Measurements from ENCODE around the gene FBLN1. TPM values are rescaled to one million over a fixed set of nuclear protein-coding genes. Genes with fewer than 3 reads are reported as not detected.

The FBLN1 gene
- total and polyA plus RNA-seq, 9 of the 15 experiments (the other 6 are each of a cell fraction or from before 2014, with no cell fraction given): 0.66 TPM; not detected in 8

GRCh38 chr22:45548991-45549761 is 46.5 kb downstream of the FBLN1 start (continued):
- TF ChIP-seq ZNF512 (tag; IDR thresholded peaks at IDR 0.05): no peak
- no peak for TF ChIP-seq DMBX1 (CRISPR knock-in tag; IDR thresholded peaks at IDR 0.05; ENCODE audit: borderline replicate concordance)
- TF ChIP-seq KAT7 (CRISPR knock-in tag; IDR thresholded peaks at IDR 0.05; ENCODE audit: borderline replicate concordance): no peak
- TF ChIP-seq ZNF165 (CRISPR knock-in tag; IDR thresholded peaks at IDR 0.05; ENCODE audit: borderline replicate concordance): no peak
- TF ChIP-seq MEIS2 (IDR thresholded peaks at IDR 0.05; ENCODE audit: partially characterized antibody): peak; percentile 90
- peak; percentile 75 for TF ChIP-seq MAFG (tag; conservative IDR thresholded peaks at IDR 0.05)
- TF ChIP-seq ZNF217 (CRISPR knock-in tag; IDR thresholded peaks at IDR 0.05): no peak

GRCh38 chr22:45549762-45550378 is 47.2 kb downstream of the FBLN1 start:
- ChIA-PET CTCF (ENCODE audit: low intra/inter-chr PET ratio) (interaction anchor here (0.5 kb wide), 1 partner anchor 462 kb away, joined by 3 read pairs; no protein-coding TSS in a partner anchor), POLR2A (interaction anchor here (0.6 kb wide), 1 partner anchor 24 kb away, joined by 3 read pairs; no protein-coding TSS in a partner anchor)
- H3K9ac ChIP-seq (ENCODE audit: insufficient read depth in 1 of 2, low read depth in 2 of 2, low read length in 2 of 2): no peak overlapping the region
- DNase-seq (ENCODE audit: extremely low read depth in 1 of 4, low spot score in 3 of 4) (no peak), ATAC-seq (no peak), FAIRE-seq (no peak)
- TF ChIP-seq ZNF324 (CRISPR knock-in tag; IDR thresholded peaks at IDR 0.05) (peak; percentile 80), TEAD4 (IDR thresholded peaks at IDR 0.05; ENCODE audit: low read length) (no peak), TEAD4 (CRISPR knock-in tag; IDR thresholded peaks at IDR 0.05; ENCODE audit: borderline replicate concordance) (no peak)
- no peaks in the 10 kb centered on the region for H3K36me3 ChIP-seq (ENCODE audit: control insufficient read depth, insufficient read depth, low read length)
- in situ Hi-C loops (cut with MboI): loop anchor here (5.0 kb wide), 2 partner anchors 103 to 283 kb away; no protein-coding TSS in a partner anchor
- H3K27me3 ChIP-seq (ENCODE audit: control insufficient read depth in 2 of 2, insufficient read depth in 2 of 2, low read length in 2 of 2): peaks cover 2 to 17% of the 10 kb centered on the region in 2 experiments; a peak in 2 of 5 replicates
- no peaks in the 10 kb centered on the region for H3K9me1 ChIP-seq (ENCODE audit: control insufficient read depth, insufficient read depth, low read length)
- intact Hi-C loops (cut with micrococcal nuclease): no loop called here
- H3K4me1 ChIP-seq (replicated peaks in 1 of 2; ENCODE audit: control insufficient read depth in 2 of 2, insufficient read depth in 2 of 2, low read length in 2 of 2): peaks cover 0 to 13% of the 10 kb centered on the region in 2 experiments; a peak in 2 of 5 replicates
- H3K4me2 ChIP-seq (ENCODE audit: insufficient read depth, low read length): no peak overlapping the region
- no peak overlapping the region for H3K27ac ChIP-seq (ENCODE audit: extremely low read depth, low read depth, low read length)
- no peaks in the 10 kb centered on the region for H4K20me1 ChIP-seq (replicated peaks; ENCODE audit: control insufficient read depth, insufficient read depth, low read length)
- no peak overlapping the region for H2AFZ ChIP-seq (ENCODE audit: low read depth, low read length)
- no TSS peak for BruUV-seq (replicated peaks)
- no peaks in the 10 kb centered on the region; the same call in 1 of the 2 replicates for H3K9me3 ChIP-seq (replicated peaks; ENCODE audit: control insufficient read depth, insufficient read depth, low read depth, low read length)
- H3K79me2 ChIP-seq (ENCODE audit: control insufficient read depth, insufficient read depth, low read length): no peaks in the 10 kb centered on the region
- 13% methylated on average over 9 of the region's 9 CpGs for WGBS (ENCODE audit: insufficient coverage, low coverage, missing lambda C conversion rate)
- no peak overlapping the region for H3K4me3 ChIP-seq

Measured in K562 (cell line).